Measurements from ENCODE around the gene CPLX3.
A peak's percentile ranks its signal among the peaks of the same experiment; 100 is the strongest.

The CPLX3 gene

DNA sequence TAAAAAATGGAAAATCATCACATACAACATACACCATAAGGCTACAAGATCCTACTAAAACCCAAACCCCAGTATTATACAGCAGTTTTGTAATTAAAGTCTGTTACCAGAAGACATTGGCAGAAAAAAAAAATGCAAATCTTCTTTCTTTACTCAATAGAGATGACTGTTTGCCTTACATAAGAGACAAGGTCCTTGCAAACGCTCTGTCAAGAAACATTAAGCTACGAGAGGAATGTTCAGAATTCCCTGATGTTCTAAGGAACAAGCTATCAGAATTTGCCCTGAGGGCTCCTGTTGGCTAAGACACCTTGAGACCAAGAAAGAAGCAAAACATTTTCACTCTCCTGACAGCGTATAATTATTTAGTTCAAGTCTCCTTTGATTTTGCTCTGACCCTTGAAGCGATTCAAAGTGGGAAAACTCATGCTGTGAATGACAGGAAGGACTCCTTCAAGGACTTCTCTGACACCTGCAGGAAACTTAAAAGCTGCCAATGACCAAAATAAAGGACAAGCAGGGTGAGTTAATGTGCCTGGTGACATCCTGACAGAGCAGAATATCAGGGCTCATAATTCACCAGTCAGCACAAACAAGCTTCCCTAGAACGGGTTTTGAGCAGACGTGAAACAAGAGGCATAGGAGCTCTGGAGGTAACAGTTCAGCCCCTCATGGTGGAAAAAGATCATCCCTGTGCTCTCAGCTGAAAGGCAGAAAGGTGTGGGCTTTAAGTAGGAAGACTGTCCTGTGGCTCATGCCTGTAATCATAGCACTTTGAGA, 44.2 kb downstream of the CPLX3 start:
- DNase-seq (ENCODE audit: low spot score), result no peak

DNA sequence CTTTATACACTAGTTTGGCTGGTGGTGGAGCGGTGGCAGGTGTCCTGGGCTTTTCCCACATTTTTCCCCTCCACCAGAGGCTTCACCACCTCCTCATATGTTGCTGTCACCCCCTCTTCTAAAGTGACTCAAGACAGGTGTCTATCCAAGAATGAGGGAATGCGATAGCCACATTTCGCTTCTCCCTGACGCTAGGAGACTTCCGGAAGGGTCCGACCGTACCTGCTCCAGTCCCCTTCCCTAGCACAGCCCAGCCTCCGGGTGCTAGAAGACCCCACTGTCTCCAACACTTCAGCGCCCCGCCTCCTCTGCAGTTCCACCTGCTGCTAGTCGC, 46.2 kb downstream of the CPLX3 start:
- DNase-seq (ENCODE audit: low spot score), result no peak

DNA sequence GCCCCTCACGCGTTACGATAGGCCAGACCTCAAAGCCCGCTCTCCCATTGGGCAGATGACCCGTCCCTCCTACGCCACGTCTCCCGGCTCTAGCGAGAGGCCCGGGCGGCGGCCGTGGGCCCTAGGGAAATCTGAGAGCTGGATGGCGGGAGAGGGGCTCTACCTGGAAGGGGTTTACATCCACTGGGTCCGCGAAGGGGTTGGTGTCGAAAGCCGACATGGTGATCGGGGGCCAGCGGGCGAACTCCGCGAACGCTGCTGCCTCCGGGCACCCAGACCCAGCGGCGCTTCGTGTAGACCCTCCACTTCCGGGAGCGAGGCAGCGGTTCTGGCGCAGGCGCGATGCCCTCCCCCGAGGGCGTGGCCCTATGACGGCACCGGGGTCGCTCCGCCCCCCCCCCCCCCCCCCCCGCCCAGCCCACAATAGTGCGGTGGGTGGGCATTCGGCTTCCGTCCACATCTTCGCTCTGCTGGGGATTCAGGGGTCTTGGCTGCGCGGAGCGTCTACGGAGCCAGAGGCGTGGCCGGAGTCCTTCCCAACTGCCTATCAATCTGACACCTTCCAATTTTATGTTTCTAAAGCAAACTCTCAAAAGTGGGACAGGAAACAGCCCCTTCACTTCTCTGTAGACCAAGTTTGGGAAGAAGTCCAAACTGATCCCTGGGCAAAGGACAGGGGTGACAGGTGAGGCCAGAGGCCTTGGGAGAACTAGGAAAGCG, 46.8 kb downstream of the CPLX3 start, which contains the start of gene SCAMP2:
Gene SCAMP2, minus strand, starts transcription at position 330 of the 720 bp plus-strand sequence. Its CDS starts 110 bp downstream, at position 220.
- DNase-seq (ENCODE audit: low spot score), result peak; percentile 98

DNA sequence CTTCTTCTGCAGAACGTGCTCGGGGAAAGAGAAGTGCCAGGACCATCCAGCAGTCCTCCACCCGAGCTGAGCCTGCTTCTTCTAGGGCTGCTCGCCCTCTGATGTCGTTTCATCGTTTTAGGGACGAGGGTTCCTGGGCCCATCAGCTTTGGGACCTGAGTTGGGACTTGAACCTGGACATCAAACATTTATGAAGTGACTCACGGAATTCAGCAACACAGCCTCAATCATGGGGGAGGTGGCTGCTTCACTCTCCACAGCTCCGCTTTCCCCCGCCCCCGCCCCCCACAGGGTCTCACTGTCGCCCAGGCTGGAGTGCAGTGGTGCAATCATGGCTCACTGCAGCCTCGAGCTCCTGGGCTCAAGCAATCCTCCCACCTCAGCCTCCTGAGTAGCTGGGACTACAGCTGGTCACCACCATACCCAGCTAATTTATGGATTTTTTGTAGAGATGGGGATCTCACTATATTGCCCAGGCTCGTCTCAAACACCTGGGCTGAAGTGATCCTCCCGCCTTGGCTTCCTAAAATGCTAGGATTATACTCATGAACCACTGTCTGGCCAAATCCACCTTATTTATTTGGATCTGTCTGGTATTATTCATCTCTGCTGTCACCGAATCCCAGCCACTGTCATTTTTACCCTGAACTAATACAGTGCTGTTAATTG, 47.5 kb downstream of the CPLX3 start:
- no peak for DNase-seq (ENCODE audit: low spot score)

DNA sequence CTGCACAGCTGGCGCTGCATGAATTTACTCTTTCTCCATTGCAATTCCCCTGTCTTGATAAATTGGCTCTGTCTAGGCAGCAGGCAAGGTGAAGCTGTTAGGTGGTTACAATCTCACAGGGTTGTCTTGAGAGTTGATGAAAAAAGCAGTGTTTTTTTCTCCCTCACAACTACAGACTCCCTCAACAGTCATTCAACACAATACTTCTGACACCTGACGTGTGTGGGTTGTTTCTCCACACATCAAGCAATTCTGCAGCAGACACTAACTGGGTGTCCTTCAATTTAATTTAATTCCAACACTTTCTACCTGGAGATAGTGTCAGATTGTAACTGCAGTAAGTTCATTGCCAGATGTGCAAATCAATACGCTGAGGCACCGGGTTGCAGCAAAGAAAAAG, 51.8 kb downstream of the CPLX3 start:
- DNase-seq (ENCODE audit: low spot score), result no peak
